ENCODE measurements around the gene C2orf72. TPM values are rescaled to one million over a fixed set of nuclear protein-coding genes. Genes with fewer than 3 reads are reported as not detected.

Gene C2orf72
- total RNA-seq, 1 experiment from 2014 or later, result not detected

GRCh38 chr2:231010201-231010730, 27.1 kb upstream of the C2orf72 start:
- Histone ChIP-seq H4K20me1 (ENCODE audit: insufficient read depth) (no peaks in the 10 kb centered on the region), H3K4me1 (replicated peaks; ENCODE audit: insufficient read depth) (peaks cover 27% of the 10 kb centered on the region), H3K4me3 (no peak overlapping the region), H3K4me2 (no peak overlapping the region), H3K36me3 (ENCODE audit: low read depth) (no peaks in the 10 kb centered on the region), H3K27ac (no peak overlapping the region), H2AFZ (no peak overlapping the region), H3K9me3 (ENCODE audit: insufficient read depth, low read depth) (no peaks in the 10 kb centered on the region), H3K79me2 (ENCODE audit: low read depth) (no peaks in the 10 kb centered on the region), H3F3A (ENCODE audit: insufficient read depth, low read depth) (no peaks in the 10 kb centered on the region), H3K9me2 (ENCODE audit: insufficient read depth) (no peaks in the 10 kb centered on the region), H3K27me3 (ENCODE audit: insufficient read depth, low read depth) (no peaks in the 10 kb centered on the region; the same call in 1 of the 2 replicates)
- TF ChIP-seq EZH2 (IDR thresholded peaks at IDR 0.05; ENCODE audit: low read depth), result no peak
- TF ChIP-seq CTCF (conservative IDR thresholded peaks at IDR 0.05), result no peak
- BruUV-seq (replicated peaks), result no TSS peak
- peak in 1 of 2 experiments; percentile 56 for DNase-seq
- intact Hi-C loops (cut with micrococcal nuclease; ENCODE audit: unreplicated experiment), result no loop called here
- POLR2A ChIA-PET (ENCODE audit: unreplicated experiment), result no interaction called here
- CTCF ChIA-PET, result no interaction called here

GRCh38 chr2:231011526-231011925, 25.8 kb upstream of the C2orf72 start:
- no peak for DNase-seq
- intact Hi-C loops (cut with micrococcal nuclease; ENCODE audit: unreplicated experiment), result no loop called here
- Histone ChIP-seq H3K9me2 (ENCODE audit: insufficient read depth) (no peaks in the 10 kb centered on the region), H4K20me1 (ENCODE audit: insufficient read depth) (no peaks in the 10 kb centered on the region), H3K27ac (no peak overlapping the region), H3K27me3 (ENCODE audit: insufficient read depth, low read depth) (no peaks in the 10 kb centered on the region; the same call in 1 of the 2 replicates), H3K4me2 (no peak overlapping the region), H3K9me3 (ENCODE audit: insufficient read depth, low read depth) (no peaks in the 10 kb centered on the region), H3K4me3 (no peak overlapping the region), H3K36me3 (ENCODE audit: low read depth) (no peaks in the 10 kb centered on the region), H3F3A (ENCODE audit: insufficient read depth, low read depth) (no peaks in the 10 kb centered on the region), H3K79me2 (ENCODE audit: low read depth) (no peaks in the 10 kb centered on the region), H2AFZ (no peak overlapping the region), H3K4me1 (replicated peaks; ENCODE audit: insufficient read depth) (peaks cover 28% of the 10 kb centered on the region)
- BruUV-seq (replicated peaks), result no TSS peak
- CTCF ChIA-PET, result no interaction called here
- no peak for TF ChIP-seq CTCF (conservative IDR thresholded peaks at IDR 0.05)
- no peak for TF ChIP-seq EZH2 (IDR thresholded peaks at IDR 0.05; ENCODE audit: low read depth)
- POLR2A ChIA-PET (ENCODE audit: unreplicated experiment), result interaction anchor here (0.6 kb wide), 1 partner anchor 192 kb away, joined by 3 read pairs; no protein-coding TSS in a partner anchor

DNA sequence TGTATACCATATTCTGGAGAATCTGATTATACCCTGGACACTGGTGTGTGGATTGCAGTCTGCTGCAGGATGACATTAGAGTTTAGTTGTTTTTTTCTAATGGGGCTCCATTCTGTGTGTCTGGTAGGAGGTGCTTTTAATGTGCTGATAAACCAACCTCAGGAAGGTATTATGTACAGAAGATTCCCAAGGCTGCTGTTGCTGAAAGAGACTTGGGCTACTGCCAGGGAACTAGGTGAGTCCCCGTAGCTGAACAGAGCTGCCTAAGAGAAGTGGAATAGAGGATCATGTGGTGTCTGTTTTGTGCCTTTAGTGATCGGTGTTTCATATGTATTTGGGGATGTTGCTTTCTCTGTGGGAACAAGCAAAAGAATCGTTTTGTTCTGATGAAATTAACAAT, 24.9 kb upstream of the C2orf72 start:
- Histone ChIP-seq H3K9me3 (ENCODE audit: insufficient read depth, low read depth) (no peaks in the 10 kb centered on the region), H3K9me2 (ENCODE audit: insufficient read depth) (no peaks in the 10 kb centered on the region), H3K27me3 (ENCODE audit: insufficient read depth, low read depth) (no peaks in the 10 kb centered on the region; the same call in 1 of the 2 replicates), H3K27ac (no peak overlapping the region), H3F3A (ENCODE audit: insufficient read depth, low read depth) (no peaks in the 10 kb centered on the region), H4K20me1 (ENCODE audit: insufficient read depth) (no peaks in the 10 kb centered on the region), H2AFZ (no peak overlapping the region), H3K4me1 (replicated peaks; ENCODE audit: insufficient read depth) (peaks cover 35% of the 10 kb centered on the region), H3K4me2 (no peak overlapping the region), H3K4me3 (no peak overlapping the region), H3K79me2 (ENCODE audit: low read depth) (no peaks in the 10 kb centered on the region), H3K36me3 (ENCODE audit: low read depth) (no peaks in the 10 kb centered on the region)
- no peak for DNase-seq
- ChIA-PET CTCF (no interaction called here), POLR2A (ENCODE audit: unreplicated experiment) (interaction anchor here (0.6 kb wide), 1 partner anchor 193 kb away, joined by 3 read pairs; no protein-coding TSS in a partner anchor)
- BruUV-seq (replicated peaks), result no TSS peak
- intact Hi-C loops (cut with micrococcal nuclease; ENCODE audit: unreplicated experiment), result no loop called here
- TF ChIP-seq CTCF (conservative IDR thresholded peaks at IDR 0.05) (no peak), EZH2 (IDR thresholded peaks at IDR 0.05; ENCODE audit: low read depth) (no peak)

Data from PC-9 (cell line).